ENCODE measurements around the gene ZBTB1.
A peak's percentile ranks its signal among the peaks of the same experiment; 100 is the strongest.

Gene ZBTB1

GRCh38 chr14:64465191-64465822, 39.3 kb upstream of the ZBTB1 start, which contains the start of gene AKAP5:
Gene AKAP5, plus strand, starts transcription at chr14:64465499. Its CDS starts 2,896 bp downstream, at chr14:64468395.
- peak within 1 kb of the TSS; percentile 78 for H3K4me3 ChIP-seq (ENCODE audit: low read depth, low read length)

GRCh38 chr14:64465831-64466554, 38.6 kb upstream of the ZBTB1 start:
- peak; percentile 49 for DNase-seq (ENCODE audit: low read depth)
- TF ChIP-seq CTCF (conservative IDR thresholded peaks at IDR 0.05; ENCODE audit: low read depth, low read length) = peak; percentile 53
- peak overlapping the region; percentile 78 for H3K4me3 ChIP-seq (ENCODE audit: low read depth, low read length)

More at GRCh38 chr14:64465191-64465822, 39.3 kb upstream of the ZBTB1 start, which contains the start of gene AKAP5:
- DNase-seq (ENCODE audit: low read depth) = peak; percentile 31
- TF ChIP-seq CTCF (conservative IDR thresholded peaks at IDR 0.05; ENCODE audit: low read depth, low read length) = no peak

GRCh38 chr14:64467101-64467500, 37.5 kb upstream of the ZBTB1 start:
- no peak overlapping the region for H3K4me3 ChIP-seq (ENCODE audit: low read depth, low read length)
- DNase-seq (ENCODE audit: low read depth) = no peak
- no peak for TF ChIP-seq CTCF (conservative IDR thresholded peaks at IDR 0.05; ENCODE audit: low read depth, low read length)

GRCh38 chr14:64467566-64467965, 37.0 kb upstream of the ZBTB1 start:
- no peak for DNase-seq (ENCODE audit: low read depth)
- H3K4me3 ChIP-seq (ENCODE audit: low read depth, low read length) = no peak overlapping the region
- TF ChIP-seq CTCF (conservative IDR thresholded peaks at IDR 0.05; ENCODE audit: low read depth, low read length) = no peak

GRCh38 chr14:64468451-64468850, 36.1 kb upstream of the ZBTB1 start:
- no peak for TF ChIP-seq CTCF (conservative IDR thresholded peaks at IDR 0.05; ENCODE audit: low read depth, low read length)
- no peak for DNase-seq (ENCODE audit: low read depth)
- no peak overlapping the region for H3K4me3 ChIP-seq (ENCODE audit: low read depth, low read length)

GRCh38 chr14:64474041-64474440, 30.5 kb upstream of the ZBTB1 start:
- no peak for DNase-seq (ENCODE audit: low read depth)
- no peak for TF ChIP-seq CTCF (conservative IDR thresholded peaks at IDR 0.05; ENCODE audit: low read depth, low read length)
- no peak overlapping the region for H3K4me3 ChIP-seq (ENCODE audit: low read depth, low read length)

Data from choroid plexus epithelial cell (primary cell).